CD1c-positive myeloid dendritic cell (primary cell): Measurements from ENCODE around the gene DHX32.

Experiments used
- DNase-seq: peaks from one replicate; pipeline ENCODE4 v3.0.0-alpha.2; 2016; ENCODE audit errors: extremely low spot score

The DHX32 gene

DNA sequence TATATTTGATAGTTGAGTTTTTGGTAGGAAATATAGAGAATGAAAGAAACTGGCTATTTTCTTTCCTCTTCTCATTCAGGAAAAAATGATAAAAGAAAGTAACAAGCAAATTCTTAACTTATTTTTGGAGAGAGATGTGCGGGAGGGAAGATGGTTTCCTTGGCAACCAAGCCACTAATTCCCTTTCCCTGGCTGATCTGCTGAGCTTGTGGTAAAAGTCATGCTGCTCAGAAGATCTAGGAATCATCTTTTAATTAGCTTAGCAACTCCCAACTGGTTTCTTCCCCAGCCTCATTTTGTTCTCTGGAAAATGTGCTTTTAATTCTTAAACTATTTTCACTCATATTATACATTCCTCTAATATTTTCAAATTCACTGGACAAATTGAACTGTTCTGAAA is 69.8 kb downstream of the DHX32 start:
- no peak for DNase-seq

GRCh38 chr10:125808047-125808446 is 73.0 kb downstream of the DHX32 start:
- no peak for DNase-seq

GRCh38 chr10:125802739-125803138 is 78.4 kb downstream of the DHX32 start:
- DNase-seq: no peak

- DNase-seq: no peak
Measured at GRCh38 chr10:125802131-125802530, 79.0 kb downstream of the DHX32 start.

GRCh38 chr10:125801574-125801973 is 79.5 kb downstream of the DHX32 start:
- no peak for DNase-seq

DNA sequence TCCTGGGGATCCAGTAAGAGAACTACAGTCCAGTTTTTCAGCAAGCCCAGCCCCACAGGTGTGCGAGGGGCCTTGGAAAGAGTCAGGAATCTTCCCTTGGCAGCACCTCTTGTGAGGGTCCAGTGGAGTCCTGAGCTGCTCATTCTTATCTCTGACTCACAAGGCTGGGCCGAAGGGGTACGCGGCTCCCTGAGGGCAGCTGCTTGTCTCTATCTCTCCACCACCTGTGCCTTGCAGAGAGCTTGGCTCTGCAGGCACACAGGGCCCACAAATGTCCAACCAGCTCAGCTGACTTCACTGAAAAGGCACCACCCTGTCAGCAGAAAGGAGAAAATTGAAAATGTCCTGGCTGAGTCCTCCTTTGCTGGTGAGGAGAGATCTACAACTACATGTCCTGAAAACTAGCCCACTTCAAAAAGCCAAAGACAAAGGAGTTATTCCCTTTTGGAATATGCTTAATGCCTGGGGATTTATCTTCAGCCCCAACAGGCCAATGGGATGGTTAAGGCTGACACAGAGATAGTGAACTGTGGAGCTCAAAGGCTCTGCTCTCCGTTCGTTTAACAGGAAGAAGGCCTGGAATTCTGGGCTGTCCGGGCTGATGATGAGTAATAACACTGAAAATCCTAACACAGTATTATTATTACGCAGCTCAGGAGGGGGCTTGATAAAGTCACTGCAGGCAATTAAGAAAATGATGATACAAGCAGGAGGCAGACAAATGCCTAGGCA is 81.5 kb downstream of the DHX32 start:
- DNase-seq: no peak

DNA sequence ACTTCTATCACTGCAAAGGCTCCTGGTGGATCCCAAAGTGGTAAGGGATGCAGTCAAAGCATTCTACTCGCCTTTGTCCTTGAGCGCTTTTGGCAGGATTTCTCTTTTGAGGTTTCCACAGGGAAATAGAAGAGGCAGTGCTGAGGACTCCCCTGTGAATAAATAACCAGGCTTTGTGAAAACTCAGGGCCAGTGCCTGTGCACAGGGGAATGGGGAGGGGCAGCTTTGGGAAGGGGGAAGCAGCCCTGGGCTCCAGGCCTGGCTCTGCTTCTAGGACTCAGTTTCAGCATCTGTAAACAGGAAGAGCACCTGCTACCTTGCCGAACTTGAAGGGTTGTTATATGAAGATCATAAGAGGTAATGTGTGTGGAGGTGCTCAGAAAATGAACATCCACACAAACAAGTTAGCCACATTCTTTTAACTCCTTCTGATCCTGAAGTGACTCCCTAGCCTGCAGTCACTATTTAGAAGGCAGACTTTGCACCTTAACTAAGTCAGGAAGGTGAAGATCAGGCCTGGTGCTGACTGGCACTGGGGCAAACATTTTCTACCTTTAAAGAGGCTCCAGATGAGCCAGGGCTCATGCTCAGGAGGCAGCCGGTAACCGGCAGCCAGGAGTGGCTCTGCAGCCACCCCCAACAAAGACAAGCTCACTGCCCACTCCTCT is 83.0 kb downstream of the DHX32 start:
- no peak for DNase-seq

DNA sequence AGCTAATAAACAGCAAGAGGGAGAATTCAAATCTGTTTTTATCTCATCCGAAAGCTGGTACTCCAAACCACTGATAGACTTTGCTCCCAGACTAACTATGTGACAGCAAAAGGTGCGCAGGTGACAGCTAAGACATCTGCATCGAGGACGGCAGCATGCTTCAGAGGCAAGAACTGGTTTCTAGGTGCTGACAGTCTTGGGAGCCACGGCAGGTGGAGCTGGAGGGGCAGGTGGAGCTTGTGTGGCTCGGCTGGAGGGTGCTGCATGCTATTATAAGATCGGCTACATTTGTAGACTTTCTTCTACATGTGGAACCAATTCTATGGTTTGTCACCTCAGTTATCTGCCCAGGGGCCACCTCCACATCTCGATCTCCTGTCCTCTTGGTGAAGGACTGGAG is 83.7 kb downstream of the DHX32 start:
- no peak for DNase-seq

- DNase-seq: no peak
Measured at GRCh38 chr10:125795637-125796190, 85.4 kb downstream of the DHX32 start.

DNA sequence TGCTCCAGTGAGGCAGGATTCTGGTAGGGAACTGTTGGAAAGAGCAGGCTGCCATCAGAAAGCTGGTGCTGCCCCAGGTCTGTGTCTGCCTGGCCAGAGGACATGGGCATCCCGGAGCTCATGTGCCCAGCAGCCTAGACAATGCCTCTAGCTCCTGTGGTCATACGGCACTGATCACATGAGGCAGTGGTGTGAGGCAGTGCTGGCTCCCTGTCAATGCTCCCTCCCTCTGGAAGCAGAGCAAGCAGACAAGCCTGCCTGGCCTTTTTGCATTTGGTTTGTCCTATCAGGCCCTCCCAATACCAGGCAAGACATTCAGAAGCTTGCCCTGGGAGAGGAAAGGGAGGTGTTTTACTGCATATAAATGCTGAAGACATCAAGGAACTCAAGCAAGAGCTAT is 86.0 kb downstream of the DHX32 start:
- DNase-seq: no peak

DNA sequence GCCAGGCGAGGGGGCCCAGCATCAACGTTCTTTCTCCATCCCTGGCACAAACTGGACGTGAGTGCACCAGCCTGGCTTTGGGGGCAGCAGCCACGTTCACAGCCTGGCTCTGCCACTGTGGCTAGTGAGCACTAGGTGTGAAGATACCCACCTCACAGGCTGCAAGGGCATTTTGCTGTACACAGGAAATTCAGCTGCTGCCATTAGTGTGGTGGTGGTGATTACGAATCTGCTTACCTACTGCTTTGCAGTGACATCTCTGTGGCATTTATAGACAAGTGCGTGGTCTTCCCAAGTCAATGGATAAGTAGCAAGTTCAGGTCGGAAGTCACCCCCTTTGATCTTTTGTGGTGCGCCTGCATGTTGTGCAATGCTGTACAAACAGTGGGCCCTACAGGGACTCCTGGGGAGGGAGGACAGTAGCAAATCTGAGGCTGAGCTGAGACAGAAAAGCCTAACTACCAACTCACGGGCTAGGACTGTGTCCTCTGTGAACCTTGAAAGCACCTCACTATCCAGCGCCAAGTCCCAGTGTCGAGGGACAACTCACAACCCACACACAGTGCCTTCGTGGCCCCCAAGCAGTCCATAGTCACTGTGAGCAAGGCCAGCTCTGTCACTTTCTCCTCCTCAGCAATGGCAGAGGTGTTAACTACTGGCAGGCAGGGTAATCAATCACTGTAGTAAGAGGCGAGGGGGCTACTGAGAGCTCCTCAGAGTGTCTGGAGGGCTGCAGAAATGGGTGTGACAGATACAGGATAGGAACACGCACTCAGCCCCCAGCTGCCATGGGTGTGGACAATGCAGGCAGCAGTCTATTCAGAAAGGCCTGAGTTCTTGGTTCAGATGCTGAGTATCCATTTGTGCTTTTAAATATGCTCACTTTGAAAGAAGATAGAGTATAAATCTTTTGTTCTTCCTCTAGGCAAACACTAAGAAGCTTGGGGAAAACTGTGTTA is 88.5 kb downstream of the DHX32 start:
- no peak for DNase-seq

DNA sequence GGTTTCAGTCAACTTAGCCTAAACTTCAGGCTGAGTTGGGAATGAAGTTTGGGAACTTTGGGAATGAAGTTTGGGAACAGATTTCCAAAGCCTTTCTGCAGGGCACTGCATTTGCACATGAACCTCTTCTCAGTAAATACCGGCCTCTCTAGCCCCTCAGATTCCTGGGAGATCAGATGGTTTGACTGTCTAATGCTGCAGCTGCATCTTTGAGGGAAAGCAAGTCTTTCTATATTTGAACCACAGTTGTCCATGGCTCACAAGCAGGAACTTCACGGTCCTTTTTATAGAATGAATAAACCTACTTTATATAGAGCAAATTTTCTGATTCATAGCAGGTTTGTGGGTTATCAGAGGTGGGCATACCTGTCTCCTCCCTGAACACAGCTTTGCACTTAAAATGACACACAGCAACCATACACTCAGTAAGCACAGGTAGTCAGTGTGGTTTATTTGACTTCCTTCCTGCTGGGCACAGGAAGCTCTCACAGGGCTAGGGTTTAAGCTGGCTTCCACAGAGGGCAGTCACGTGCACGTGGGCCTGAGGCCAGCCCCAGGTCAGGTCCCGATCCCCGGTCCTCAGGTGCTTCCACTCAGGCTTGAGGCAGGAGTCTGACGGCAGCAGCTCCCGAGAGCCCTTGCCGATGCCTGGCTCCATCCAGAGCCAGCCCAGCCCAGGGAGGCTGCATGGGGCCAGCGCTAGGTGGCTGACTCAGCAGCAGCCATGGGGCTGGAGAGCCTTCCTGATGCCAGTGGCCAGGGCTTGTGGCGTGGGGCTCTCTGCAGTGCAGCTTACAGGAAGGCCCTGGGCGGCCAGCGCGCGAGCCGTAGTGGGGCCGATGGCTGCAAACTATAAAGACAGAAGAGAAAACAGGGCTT is 92.7 kb downstream of the DHX32 start:
- no peak for DNase-seq
